Fibroblast of lung (primary cell): ENCODE results near the gene AP2B1. TPM values are rescaled to one million over a fixed set of nuclear protein-coding genes. Genes with fewer than 3 reads are reported as not detected.

ENCODE experiments used
- DNase-seq, 2 donors: peaks; one replicate each; pipeline versions ENCODE4 v3.0.0 to v3.0.0-alpha.2; 2010; ENCODE audit warnings: low read depth in 2 of 2
- H2AFZ ChIP-seq: 2 replicates; pipeline ENCODE4 v1.5.1; 2012; ENCODE audit warnings: low read length, control low read depth, inconsistent platforms
- H3K27ac ChIP-seq: 2 replicates; pipeline ENCODE4 v1.5.1; 2011; ENCODE audit warnings: low read length, control low read depth; ENCODE audit not compliant: insufficient read depth
- H3K27me3 ChIP-seq: 2 replicates; pipeline ENCODE4 v1.5.1; 2011; ENCODE audit warnings: mild to moderate bottlenecking, low read length; ENCODE audit not compliant: control insufficient read depth, insufficient read depth
- H3K36me3 ChIP-seq: 2 replicates; pipeline ENCODE4 v1.5.1; 2011; ENCODE audit warnings: low read length; ENCODE audit not compliant: control insufficient read depth, insufficient read depth
- H3K4me1 ChIP-seq: 2 replicates; pipeline ENCODE4 v1.5.1; 2011; ENCODE audit warnings: low read length; ENCODE audit not compliant: control insufficient read depth, insufficient read depth; ENCODE audit errors: extremely low read depth
- H3K4me2 ChIP-seq: 2 replicates; pipeline ENCODE4 v1.5.1; 2011; ENCODE audit warnings: low read length, control low read depth; ENCODE audit not compliant: insufficient read depth; ENCODE audit errors: extremely low read depth
- H3K4me3 ChIP-seq, 4 experiments: fragments of 200-600 bp in 1 of 4; sonication (generic) in 1 of 4; replicated peaks in 1 of 4; 2 replicates each; pipeline ENCODE4 v1.5.1; 2011 to 2016; ENCODE audit warnings: low read length in 4 of 4, low read depth in 3 of 4, mild to moderate bottlenecking in 3 of 4, control low read depth in 2 of 4, inconsistent platforms in 1 of 4, mixed read lengths in 1 of 4; ENCODE audit not compliant: insufficient read depth in 1 of 4; ENCODE audit errors: control extremely low read depth in 1 of 4
- H3K79me2 ChIP-seq: 2 replicates; pipeline ENCODE4 v1.5.1; 2012; ENCODE audit warnings: mild to moderate bottlenecking, low read length, inconsistent platforms; ENCODE audit not compliant: control insufficient read depth, insufficient read depth
- H3K9ac ChIP-seq: 2 replicates; pipeline ENCODE4 v1.5.1; 2011; ENCODE audit warnings: mild to moderate bottlenecking, low read length, control low read depth; ENCODE audit not compliant: insufficient read depth
- H3K9me3 ChIP-seq: 2 replicates; pipeline ENCODE4 v1.5.1; 2012; ENCODE audit warnings: low read depth, low read length; ENCODE audit not compliant: control insufficient read depth, insufficient read depth
- H4K20me1 ChIP-seq: 2 replicates; pipeline ENCODE4 v1.5.1; 2011; ENCODE audit warnings: low read length; ENCODE audit not compliant: control insufficient read depth, insufficient read depth; ENCODE audit errors: extremely low read depth
- CTCF ChIP-seq, 2 donors: IDR thresholded peaks in 1 of 2; conservative IDR thresholded peaks in 1 of 2; 1 replicate in 1 of 2; 2 replicates in 1 of 2; pipeline ENCODE4 v1.5.1; 2011 to 2012; ENCODE audit warnings: low read length in 2 of 2, control low read depth in 1 of 2, inconsistent platforms in 1 of 2, low read depth in 1 of 2, mild to moderate bottlenecking in 1 of 2
- EZH2 ChIP-seq: IDR thresholded peaks from 2 replicates; pipeline ENCODE4 v1.5.1; 2012; ENCODE audit warnings: low read length, control low read depth, mild to moderate bottlenecking; ENCODE audit errors: missing control alignments
- polyA plus RNA-seq, 2 donors: library from polyadenylated mRNA; depleted of rRNA in 1 of 2; stranded (reverse) in 1 of 2; unstranded in 1 of 2; fragments of >200 nt; gene quantifications; 2 replicates each; pipeline ENCODE4 v1.2.1, GENCODE V29; 2011 to 2012; ENCODE audit warnings: missing spikeins in 1 of 2
- total RNA-seq: library from RNA; depleted of rRNA; stranded (reverse); fragments of >200 nt; gene quantifications from 2 replicates; pipeline ENCODE4 v1.2.1, GENCODE V29; 2014

AP2B1 gene
- total and polyA plus RNA-seq, 2 donors (not counting 1 experiment from before 2014, with no cell fraction given): 109 to 236 TPM

DNA sequence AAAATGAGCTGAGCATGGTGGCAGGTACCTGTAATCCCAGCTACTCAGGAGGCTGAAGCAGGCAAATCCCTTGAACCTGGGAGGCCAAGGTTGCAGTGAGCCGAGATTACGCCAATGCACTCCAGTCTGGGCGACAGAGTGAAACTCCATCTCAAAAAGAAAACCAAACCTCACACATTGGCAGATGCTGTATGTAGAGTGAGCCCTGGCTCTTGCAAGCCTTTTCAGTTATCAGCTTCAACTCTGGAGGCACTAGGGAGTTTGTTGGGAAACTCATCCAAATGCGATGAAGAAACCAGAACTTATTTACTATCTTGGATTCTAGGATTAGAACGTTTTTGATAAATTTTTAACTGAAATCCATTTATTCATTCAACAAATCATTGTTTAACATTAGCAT, 87.4 kb downstream of the AP2B1 start:
- H4K20me1 ChIP-seq: no peaks in the 10 kb centered on the region
- H3K27me3 ChIP-seq: no peaks in the 10 kb centered on the region
- no peaks in the 10 kb centered on the region for H3K9me3 ChIP-seq
- H3K9ac ChIP-seq: no peak overlapping the region
- no peaks in the 10 kb centered on the region for H3K79me2 ChIP-seq
- H3K27ac ChIP-seq: no peak overlapping the region
- no peaks in the 10 kb centered on the region for H3K36me3 ChIP-seq
- no peak for DNase-seq
- no peak overlapping the region for H2AFZ ChIP-seq
- H3K4me2 ChIP-seq: no peak overlapping the region
- H3K4me3 ChIP-seq: no peak overlapping the region
- H3K4me1 ChIP-seq: no peaks in the 10 kb centered on the region
- TF ChIP-seq EZH2 (no peak), CTCF (conservative IDR thresholded peaks at IDR 0.05 in 1 of 2, IDR thresholded peaks at IDR 0.05 in 1 of 2; ENCODE audit: low read depth in 1 of 2, low read length in 2 of 2) (no peak)

- no peak for DNase-seq
- H3K27ac ChIP-seq: no peak overlapping the region
- H3K36me3 ChIP-seq: no peaks in the 10 kb centered on the region
- H3K79me2 ChIP-seq: no peaks in the 10 kb centered on the region
- TF ChIP-seq CTCF (conservative IDR thresholded peaks at IDR 0.05 in 1 of 2, IDR thresholded peaks at IDR 0.05 in 1 of 2; ENCODE audit: low read depth in 1 of 2, low read length in 2 of 2) (no peak), EZH2 (no peak)
- no peaks in the 10 kb centered on the region for H4K20me1 ChIP-seq
- H3K9me3 ChIP-seq: no peaks in the 10 kb centered on the region
- no peaks in the 10 kb centered on the region for H3K4me1 ChIP-seq
- no peaks in the 10 kb centered on the region for H3K27me3 ChIP-seq
- no peak overlapping the region for H3K4me2 ChIP-seq
- H3K9ac ChIP-seq: no peak overlapping the region
- no peak overlapping the region for H3K4me3 ChIP-seq
- no peak overlapping the region for H2AFZ ChIP-seq
Observed at GRCh38 chr17:35676441-35676840, 89.3 kb downstream of the AP2B1 start.

- Histone ChIP-seq H3K4me1 (no peaks in the 10 kb centered on the region), H4K20me1 (no peaks in the 10 kb centered on the region), H3K4me3 (no peak overlapping the region), H3K27me3 (no peaks in the 10 kb centered on the region), H2AFZ (no peak overlapping the region), H3K9me3 (no peaks in the 10 kb centered on the region), H3K4me2 (no peak overlapping the region), H3K9ac (no peak overlapping the region), H3K79me2 (no peaks in the 10 kb centered on the region), H3K36me3 (peaks cover 1% of the 10 kb centered on the region), H3K27ac (no peak overlapping the region)
- TF ChIP-seq EZH2: no peak
- TF ChIP-seq CTCF (conservative IDR thresholded peaks at IDR 0.05 in 1 of 2, IDR thresholded peaks at IDR 0.05 in 1 of 2; ENCODE audit: low read depth in 1 of 2, low read length in 2 of 2): no peak
- DNase-seq: peak in 1 of 2 donors; percentile 39
Observed at GRCh38 chr17:35679007-35679682, 92.0 kb downstream of the AP2B1 start.
